Stimulated activated CD8-positive, alpha-beta memory T cell treated with anti-CD3 and anti-CD28 coated beads, Interleukin-4, amount 100 ng/mL, for 24 hours (primary cell): ENCODE results near the gene GATA5.

Source experiments
- DNase-seq: peaks from one replicate; pipeline ENCODE4 v3.0.0-alpha.2; 2020; ENCODE audit warnings: low read depth

GATA5 gene

GRCh38 chr20:62416651-62417637 is 58.9 kb downstream of the GATA5 start:
- no peak for DNase-seq

DNA sequence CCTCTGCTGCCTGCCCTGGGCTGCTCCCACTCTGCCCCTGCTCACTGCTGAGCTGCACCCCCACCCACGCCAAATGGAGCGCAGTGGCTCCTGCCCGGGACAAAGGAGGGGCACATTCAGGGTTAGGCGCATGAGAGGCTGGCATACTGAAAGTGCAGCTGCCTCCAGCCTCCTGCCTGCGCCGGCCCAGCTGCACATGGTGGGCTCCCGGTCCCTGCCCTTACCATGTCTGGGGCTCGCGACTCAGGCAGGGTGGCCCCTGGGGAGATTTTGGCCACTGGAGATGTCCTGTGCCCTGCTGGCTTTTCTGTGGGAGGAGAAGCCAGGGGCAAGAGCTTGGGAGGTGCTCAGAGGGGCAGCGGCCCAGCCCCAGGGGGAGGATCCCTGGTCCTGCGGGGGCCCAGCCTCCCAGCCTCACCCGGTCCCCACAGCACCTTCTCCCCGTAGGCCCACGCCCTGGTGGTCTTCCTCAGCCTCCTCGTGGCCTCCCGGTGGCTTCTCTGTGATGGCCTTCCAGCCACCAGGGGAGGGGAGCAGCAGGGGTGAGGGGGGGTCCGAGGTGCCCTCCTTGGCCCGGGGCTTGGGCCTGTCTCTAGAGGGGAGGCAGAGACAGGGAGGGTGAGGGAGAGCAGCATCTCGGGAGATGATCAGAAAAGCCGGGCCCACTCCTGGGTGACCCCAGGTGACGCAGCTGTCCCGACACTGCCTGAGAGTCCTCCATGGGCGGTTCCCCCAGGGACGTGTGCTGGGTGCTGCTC is 60.3 kb downstream of the GATA5 start:
- no peak for DNase-seq

- DNase-seq, result no peak
These were observed 61.8 kb downstream of the GATA5 start for GRCh38 chr20:62413896-62414481.
